Hepatocyte (in vitro differentiated cells): Measurements from ENCODE around the gene HCRTR2.

Source experiments
- EZH2 ChIP-seq: fragments of 200-600 bp; sonication (generic); IDR thresholded peaks from 2 replicates; pipeline ENCODE4 v1.6.1; 2016; ENCODE audit warnings: antibody characterized with exemption, mild to moderate bottlenecking, borderline replicate concordance
- TF ChIP-seq, protein P1 (sequence below): fragments of 200-600 bp; sonication (generic); IDR thresholded peaks from 2 replicates; pipeline ENCODE4 v1.5.1; 2016; ENCODE audit warnings: antibody characterized with exemption, mild to moderate bottlenecking; ENCODE audit not compliant: poor library complexity

DNA sequence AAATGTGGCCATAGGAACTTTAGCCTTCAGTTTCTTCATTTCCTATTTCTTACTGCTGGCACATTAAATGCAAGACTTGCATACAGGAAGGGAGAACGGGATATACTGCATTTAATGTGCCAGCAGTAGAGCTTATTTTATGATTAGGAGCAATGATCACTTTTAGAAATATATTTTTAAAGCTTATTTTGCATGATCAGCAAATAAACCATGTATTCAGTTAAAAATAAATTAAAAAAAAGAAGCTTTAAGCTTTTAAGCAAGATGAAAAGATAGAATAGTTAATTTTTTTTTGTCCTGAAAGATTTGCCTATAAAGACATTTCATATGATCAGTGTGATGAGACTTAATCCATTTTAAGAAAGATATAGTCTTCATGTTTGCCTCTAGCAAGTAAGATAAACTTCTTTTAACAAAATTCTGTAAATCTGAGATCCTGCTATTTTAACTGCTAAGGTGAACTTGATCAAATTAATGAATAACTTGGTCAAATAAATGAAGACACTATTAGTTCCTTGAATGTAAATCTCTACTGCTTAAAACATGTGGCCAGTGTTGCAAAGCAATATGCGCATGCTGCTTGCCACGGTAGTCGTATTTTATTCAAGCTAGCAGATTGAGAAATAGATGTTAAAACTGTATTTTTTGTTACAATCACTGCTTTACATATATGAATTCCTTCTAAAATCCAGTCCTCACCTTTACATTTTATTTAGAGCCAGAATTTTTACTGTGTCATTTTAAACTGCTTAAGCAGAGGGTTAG, 36.2 kb upstream of the HCRTR2 start:
- TF ChIP-seq, protein P1, sequence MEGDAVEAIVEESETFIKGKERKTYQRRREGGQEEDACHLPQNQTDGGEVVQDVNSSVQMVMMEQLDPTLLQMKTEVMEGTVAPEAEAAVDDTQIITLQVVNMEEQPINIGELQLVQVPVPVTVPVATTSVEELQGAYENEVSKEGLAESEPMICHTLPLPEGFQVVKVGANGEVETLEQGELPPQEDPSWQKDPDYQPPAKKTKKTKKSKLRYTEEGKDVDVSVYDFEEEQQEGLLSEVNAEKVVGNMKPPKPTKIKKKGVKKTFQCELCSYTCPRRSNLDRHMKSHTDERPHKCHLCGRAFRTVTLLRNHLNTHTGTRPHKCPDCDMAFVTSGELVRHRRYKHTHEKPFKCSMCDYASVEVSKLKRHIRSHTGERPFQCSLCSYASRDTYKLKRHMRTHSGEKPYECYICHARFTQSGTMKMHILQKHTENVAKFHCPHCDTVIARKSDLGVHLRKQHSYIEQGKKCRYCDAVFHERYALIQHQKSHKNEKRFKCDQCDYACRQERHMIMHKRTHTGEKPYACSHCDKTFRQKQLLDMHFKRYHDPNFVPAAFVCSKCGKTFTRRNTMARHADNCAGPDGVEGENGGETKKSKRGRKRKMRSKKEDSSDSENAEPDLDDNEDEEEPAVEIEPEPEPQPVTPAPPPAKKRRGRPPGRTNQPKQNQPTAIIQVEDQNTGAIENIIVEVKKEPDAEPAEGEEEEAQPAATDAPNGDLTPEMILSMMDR = no peak
- TF ChIP-seq EZH2 = no peak
